Daoy (cell line): ENCODE results near the gene FSD1. TPM values are rescaled to one million over a fixed set of nuclear protein-coding genes. Genes with fewer than 3 reads are reported as not detected.
"Not testable (repeated sequence)": the region's sequence is repeated elsewhere in the genome, so short reads cannot be mapped to it uniquely, and the experiment has no call there.

Experiments
- DNase-seq: peaks from one replicate; pipeline ENCODE4 v3.0.0-alpha.2; 2015; ENCODE audit warnings: low read depth
- total RNA-seq: library from RNA; depleted of rRNA; stranded (reverse); fragments of >200 nt; shearing (Covaris generic); gene quantifications from 2 replicates; pipeline ENCODE4 v1.2.3, GENCODE V29; 2014

FSD1 gene
- total RNA-seq, 1 experiment from 2014 or later: 28.3 TPM

GRCh38 chr19:4284974-4285373 lies 19.4 kb upstream of the FSD1 start:
- no peak for DNase-seq

GRCh38 chr19:4286141-4286540 lies 18.3 kb upstream of the FSD1 start:
- not testable (repeated sequence) for DNase-seq

DNA sequence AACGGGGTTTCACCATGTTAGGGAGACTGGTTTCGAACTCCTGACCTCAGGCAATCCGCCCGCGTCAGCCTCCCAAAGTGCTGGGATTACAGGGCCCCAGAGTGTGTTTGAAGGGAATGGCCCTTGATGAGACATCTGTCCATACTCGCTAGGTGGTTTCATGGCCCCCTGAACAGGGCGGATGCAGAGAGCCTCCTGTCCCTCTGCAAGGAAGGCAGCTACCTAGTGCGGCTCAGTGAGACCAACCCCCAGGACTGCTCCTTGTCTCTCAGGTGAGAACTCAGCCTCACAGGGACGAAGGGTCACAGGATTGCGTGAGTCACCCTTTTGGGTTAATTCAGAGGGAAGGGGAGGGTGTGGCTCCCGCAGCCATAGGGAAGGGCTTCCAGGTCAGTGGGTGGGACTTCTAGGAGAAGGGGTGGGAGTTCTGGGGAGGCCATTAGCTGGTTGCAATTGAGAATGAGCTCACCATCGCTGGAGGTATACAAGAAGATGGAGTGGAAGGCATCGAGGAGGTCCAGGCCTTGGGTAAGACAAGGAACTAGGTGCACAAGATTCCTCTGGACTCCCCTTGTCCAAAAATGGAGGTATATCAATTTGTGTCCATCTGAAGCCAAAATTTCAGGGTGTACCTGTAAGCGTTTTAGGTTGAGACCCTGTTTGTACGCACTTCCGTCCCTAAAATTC lies 16.2 kb upstream of the FSD1 start:
- peak; percentile 37 for DNase-seq

- no peak for DNase-seq
These were observed 13.1 kb upstream of the FSD1 start for GRCh38 chr19:4291184-4291732.

DNA sequence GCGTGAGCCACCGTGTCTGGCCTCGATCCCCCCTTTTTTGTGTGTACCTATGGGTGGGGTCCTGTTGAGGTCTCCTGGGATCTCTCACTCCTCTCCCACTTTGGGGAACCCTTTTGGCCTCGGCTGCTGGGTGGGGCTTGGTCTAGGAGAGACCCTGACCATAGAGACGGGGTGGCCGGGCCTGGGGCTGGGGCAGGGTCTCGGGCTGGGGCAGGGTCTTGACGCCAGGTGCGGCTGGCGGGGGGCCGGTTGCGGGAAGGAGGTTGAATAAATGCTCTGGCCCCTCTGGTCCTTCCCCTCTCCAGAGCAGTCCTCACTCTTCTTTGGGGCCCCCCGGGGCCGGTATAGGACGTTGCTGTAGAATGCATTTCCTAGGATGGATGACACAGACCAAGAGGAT lies 11.9 kb upstream of the FSD1 start:
- DNase-seq: no peak

DNA sequence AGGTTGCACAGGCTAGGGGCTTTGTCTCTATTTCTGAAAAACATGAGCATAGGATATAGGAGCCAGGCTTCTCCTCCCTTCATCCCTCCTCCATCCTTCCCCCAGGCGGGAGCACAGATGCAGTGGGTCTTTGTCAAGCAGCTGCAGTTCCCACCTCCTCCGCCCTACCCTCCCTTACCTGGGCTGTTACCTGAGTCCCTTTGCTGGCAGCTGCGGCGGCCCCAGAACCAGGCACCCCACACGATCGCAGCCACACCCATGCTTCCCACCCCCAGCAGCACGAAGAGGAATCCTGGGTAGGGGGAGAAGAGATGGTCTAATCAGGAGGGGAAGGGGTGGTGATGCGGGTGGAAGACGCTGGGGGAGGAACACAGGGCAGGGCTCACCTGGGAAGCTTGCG lies 10.0 kb upstream of the FSD1 start:
- DNase-seq: no peak

- DNase-seq: peak; percentile 55
These were observed 8.2 kb upstream of the FSD1 start for GRCh38 chr19:4295972-4296771.

- DNase-seq: peak; percentile 40
These were observed 6.2 kb upstream of the FSD1 start for GRCh38 chr19:4297901-4298809.

DNA sequence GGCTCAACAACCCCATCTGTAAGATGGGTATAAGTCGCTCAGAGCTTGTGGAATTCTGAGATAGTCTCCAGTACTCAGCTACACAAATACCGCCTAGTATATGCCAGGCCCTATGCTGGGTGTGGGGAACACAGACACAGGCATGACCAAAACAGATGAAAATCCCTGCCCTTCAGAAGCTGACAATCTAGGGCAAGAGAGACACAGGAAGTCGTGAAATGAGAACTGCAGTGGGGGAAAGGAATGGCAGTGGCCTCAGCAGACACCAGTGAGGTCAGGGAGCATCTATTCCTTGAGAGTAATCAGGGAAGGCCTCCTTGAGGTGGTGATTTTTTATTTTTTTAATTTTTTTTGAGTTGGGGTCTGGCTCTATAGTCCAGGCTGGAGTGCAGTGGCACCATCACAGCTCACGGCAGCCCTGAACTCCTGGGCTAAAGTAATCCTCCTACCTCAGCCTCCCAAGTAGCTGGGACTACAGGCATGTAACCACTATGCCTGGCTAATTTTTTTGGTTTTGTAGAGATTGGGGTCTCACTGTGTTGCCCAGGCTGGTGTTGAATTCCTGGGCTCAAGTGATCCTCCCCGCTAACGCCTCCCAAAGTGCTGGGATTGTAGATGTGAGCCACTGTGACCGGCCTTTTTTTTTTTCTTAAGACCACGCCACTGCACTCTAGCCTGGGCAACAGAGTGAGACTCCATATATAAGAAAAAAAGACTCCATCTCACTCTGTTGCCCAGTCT lies 5.4 kb upstream of the FSD1 start:
- no peak for DNase-seq

DNA sequence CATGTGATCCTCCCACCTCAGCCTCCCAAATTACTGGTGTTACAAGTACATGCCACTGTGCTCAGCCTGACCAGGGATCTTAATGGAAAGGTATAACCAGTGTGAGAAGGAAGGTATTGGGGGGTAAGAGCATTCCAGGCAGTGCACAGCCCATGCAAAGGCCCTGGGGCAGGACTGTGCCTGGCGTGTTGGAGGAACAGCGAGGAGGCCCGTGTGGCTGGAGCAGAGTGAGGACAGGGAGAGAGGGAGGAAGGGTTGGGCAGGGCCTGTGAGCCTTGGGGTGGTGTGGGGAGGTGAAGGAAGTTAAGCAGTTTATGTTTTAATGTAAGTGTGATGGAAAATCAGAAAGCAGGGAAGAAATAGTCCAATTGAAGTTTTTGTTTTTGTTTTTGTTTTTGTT lies 3.8 kb upstream of the FSD1 start:
- no peak for DNase-seq

DNA sequence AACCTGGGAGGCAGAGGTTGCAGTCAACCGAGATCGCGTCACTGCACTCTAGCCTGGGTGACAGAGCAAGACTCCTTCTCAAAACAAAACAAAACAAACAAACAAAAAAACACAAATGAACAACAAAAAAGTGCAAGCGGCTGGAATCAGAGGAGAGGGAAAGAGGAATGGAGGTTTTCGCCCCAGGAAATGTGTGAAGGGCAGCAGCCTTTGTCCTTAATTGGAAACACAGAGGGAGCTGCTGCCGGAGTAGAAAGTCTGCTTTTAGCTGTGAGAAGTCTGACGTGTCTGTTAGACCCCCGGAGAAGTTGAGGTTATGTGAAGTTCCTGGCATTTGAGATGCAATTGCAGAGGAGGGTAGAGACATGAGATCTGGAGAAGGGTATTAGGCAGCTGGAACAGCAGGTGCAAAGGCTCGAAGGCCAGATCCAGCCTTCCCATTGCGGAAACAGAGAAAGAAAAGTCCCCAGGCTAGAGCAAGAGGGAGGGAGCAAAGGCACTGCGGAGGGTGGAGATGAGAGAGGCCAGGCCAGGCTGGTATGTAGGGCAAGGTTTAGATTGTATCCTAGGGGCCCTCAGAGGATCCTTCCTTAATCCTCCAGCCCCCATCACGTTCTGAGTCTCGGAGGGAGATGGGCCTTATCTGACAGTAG lies 2.7 kb upstream of the FSD1 start:
- DNase-seq: no peak

DNA sequence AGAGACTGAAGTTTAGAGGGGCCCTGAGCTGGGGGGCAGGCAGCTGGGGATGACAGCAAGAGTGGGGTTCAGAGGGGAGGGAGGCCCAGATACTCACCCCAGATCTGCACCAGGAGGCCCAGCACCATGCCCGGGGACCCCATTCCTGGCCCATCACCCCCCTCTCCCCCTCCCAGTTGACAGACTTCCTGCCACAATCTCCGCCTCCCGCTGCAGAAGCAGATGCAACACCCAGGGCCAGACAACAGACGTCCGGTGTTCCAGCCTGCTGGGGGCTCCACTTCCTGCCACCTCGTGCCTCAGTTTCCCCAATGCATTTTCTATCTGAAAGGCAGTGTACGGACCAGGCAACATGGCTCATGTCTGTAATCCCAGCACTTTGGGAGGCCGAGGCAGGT lies 2.2 kb upstream of the FSD1 start, which contains the start of gene TMIGD2:
Gene TMIGD2 (minus strand): TSS at position 147 of the 398 bp plus-strand sequence. CDS start 4 bp downstream, at position 143.
- DNase-seq: no peak

DNA sequence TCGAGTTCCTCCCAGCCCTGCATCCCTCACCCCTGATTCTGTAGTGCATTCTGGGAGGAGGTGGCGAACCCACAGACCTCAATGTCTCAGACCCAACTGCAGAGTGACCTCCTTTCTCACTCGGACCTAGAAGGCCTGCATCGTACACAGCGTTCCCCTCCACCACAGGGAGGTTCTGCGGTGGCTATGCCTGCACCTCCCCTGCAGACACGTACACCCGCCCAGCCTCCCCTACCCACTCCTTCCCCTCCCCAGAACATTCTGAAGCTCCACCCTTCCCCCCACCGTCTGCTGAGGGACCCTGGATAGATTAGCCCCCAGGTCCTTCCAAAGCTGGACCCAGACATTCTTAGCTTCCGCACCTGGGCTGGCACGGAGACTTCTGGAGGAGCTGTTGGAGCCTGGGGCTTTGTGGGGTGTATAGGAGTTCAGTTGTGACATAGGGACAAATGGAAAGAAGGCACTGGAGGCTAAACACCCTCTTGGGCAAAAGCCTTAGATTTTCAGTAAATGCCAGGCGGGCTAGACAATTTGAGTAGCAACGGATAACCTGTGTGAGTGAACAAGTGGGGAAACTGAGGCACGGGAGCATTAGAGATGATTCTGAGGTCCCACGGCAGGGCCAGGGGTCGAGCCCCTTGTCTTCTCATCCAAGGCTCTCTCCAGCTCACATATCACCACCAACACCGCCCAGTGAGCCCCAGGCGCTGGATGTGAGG lies 420 bp upstream of the FSD1 start:
- DNase-seq: no peak

DNA sequence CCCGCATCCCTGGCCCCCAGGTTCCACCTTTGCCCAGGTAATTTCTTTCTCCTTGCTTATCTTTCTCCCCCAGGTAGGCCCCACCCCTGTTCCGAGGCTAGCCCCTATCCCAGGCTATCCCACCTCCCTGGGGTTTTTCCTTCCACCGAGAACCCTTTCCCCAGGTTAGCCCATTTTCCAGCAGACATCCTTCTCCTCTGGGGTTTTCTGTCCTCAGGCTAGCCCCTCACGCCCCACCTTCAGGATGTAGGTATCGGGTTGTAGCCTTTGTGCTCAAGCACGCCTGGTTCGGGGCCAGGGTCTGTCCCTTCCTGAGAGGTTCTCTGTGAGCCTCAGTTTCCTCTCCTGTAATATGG lies 837 bp downstream of the FSD1 start:
- DNase-seq: no peak

- no peak for DNase-seq
These were observed 1.3 kb downstream of the FSD1 start for GRCh38 chr19:4305659-4306058.

GRCh38 chr19:4310247-4311121 lies 6.1 kb downstream of the FSD1 start:
- peak; percentile 30 for DNase-seq

DNA sequence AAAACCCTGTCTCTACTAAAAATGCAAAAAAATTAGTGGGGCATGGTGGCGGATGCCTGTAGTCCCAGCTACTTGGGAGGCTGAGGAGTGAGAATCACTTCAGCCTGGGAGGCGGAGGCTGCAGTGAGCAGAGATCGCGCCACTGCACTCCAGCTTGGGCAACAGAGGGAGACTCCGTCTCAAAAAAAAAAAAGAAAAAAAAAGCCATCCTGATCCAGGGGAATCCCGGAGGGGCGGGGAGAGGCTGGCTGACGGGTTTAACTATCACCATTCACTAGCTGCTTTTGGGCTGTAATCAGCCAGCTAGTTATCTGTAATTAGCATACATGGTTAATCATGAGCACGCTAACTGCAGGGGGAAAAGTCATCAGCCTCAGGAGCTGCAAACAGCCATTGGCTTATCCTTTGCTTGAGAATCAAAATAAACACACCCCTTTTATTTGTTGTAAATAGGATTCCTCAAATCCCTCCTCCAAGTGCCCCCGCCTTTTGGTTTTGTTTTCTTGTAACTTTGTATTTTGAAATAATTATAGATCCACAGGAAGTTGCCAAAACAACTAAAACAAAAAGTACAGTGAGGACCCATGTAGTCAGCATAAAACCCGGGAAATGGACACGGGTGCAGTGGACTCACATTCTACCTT lies 9.6 kb downstream of the FSD1 start:
- DNase-seq: no peak

GRCh38 chr19:4316956-4317355 lies 12.6 kb downstream of the FSD1 start:
- DNase-seq: no peak

GRCh38 chr19:4318460-4318859 lies 14.1 kb downstream of the FSD1 start:
- no peak for DNase-seq
